DND-41 (cell line): ENCODE measurements around the gene PIEZO2.

Experiments used
- ATAC-seq: fragments of 200-7000 bp; cut with Tn5 transposase; 3 replicates; pipeline ENCODE4 v1.9.1; 2021; ENCODE audit warnings: low read depth; ENCODE audit not compliant: insufficient read depth
- DNase-seq: peaks from one replicate; pipeline ENCODE4 v3.0.0-alpha.2; 2020
- H2AFZ ChIP-seq: 2 replicates; pipeline ENCODE4 v1.6.0; 2012; ENCODE audit warnings: low read depth, low read length
- H3K27ac ChIP-seq: 2 replicates; pipeline ENCODE4 v1.5.1; 2012; ENCODE audit warnings: low read length, inconsistent platforms
- H3K27me3 ChIP-seq: fragments of 200-600 bp; sonication (generic); 2 replicates; pipeline ENCODE4 v1.6.0; 2012; ENCODE audit warnings: low read length, mild to moderate bottlenecking, inconsistent platforms; ENCODE audit not compliant: insufficient read depth, poor library complexity
- H3K36me3 ChIP-seq: 2 replicates; pipeline ENCODE4 v1.5.1; 2012; ENCODE audit warnings: low read length, inconsistent platforms; ENCODE audit not compliant: insufficient read depth
- H3K4me1 ChIP-seq: 2 replicates; pipeline ENCODE4 v1.5.1; 2012; ENCODE audit warnings: mild to moderate bottlenecking, low read length; ENCODE audit not compliant: insufficient read depth
- H3K4me2 ChIP-seq: 2 replicates; pipeline ENCODE4 v1.6.0; 2012; ENCODE audit warnings: mild to moderate bottlenecking, moderate library complexity, low read length, inconsistent platforms; ENCODE audit not compliant: insufficient read depth
- H3K4me3 ChIP-seq, 2 experiments: fragments of 200-600 bp in 1 of 2; shearing (Covaris generic) in 1 of 2; 2 replicates each; pipeline ENCODE4 v1.5.1; 2012 to 2016; ENCODE audit warnings: inconsistent platforms in 2 of 2, low read length in 2 of 2, mild to moderate bottlenecking in 2 of 2, low read depth in 1 of 2, moderate library complexity in 1 of 2
- H3K79me2 ChIP-seq: 2 replicates; pipeline ENCODE4 v1.6.0; 2012; ENCODE audit warnings: low read length, inconsistent platforms; ENCODE audit not compliant: insufficient read depth
- H3K9ac ChIP-seq: 2 replicates; pipeline ENCODE4 v1.6.0; 2012; ENCODE audit warnings: low read depth, mild to moderate bottlenecking, inconsistent platforms, low read length, moderate library complexity
- H3K9me3 ChIP-seq: 2 replicates; pipeline ENCODE4 v1.5.1; 2012; ENCODE audit warnings: low read length, moderate library complexity, mild to moderate bottlenecking, inconsistent platforms; ENCODE audit not compliant: insufficient read depth, severe bottlenecking
- H4K20me1 ChIP-seq: 2 replicates; pipeline ENCODE4 v1.6.0; 2012; ENCODE audit warnings: low read length; ENCODE audit not compliant: insufficient read depth
- CTCF ChIP-seq: IDR thresholded peaks from 2 replicates; pipeline ENCODE4 v1.5.1; 2012; ENCODE audit warnings: borderline replicate concordance, low read length, moderate library complexity, mild to moderate bottlenecking; ENCODE audit not compliant: poor library complexity, severe bottlenecking; ENCODE audit errors: extremely low read depth
- EZH2 ChIP-seq: IDR thresholded peaks from 3 replicates; pipeline ENCODE4 v1.6.1; 2012; ENCODE audit warnings: borderline replicate concordance, low read depth, mild to moderate bottlenecking, moderate library complexity, low read length, inconsistent platforms; ENCODE audit not compliant: severe bottlenecking

PIEZO2 gene

DNA sequence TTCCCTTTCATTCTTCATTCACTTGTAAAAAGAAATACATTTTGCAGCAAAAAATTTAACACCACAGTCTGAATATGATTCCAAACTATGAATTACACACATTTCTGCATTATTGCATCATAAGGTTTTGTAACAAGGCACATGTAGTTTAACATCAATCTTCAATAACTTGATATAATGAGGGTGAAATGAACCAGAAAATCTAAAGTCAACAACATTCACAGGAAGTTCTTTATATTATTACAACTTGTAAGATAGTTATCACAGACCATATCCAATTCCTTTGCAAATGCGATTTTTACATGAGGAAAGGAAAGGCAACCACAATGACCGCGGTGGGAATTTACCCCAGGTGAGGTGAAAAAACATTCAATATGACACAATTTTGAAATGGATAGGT, 410.2 kb downstream of the PIEZO2 start:
- no peak overlapping the region for H3K4me2 ChIP-seq
- H3K9ac ChIP-seq = no peak overlapping the region
- TF ChIP-seq CTCF = no peak
- TF ChIP-seq EZH2 = no peak
- H3K79me2 ChIP-seq = no peaks in the 10 kb centered on the region
- H3K36me3 ChIP-seq = no peaks in the 10 kb centered on the region
- no peak for ATAC-seq
- H3K27ac ChIP-seq = no peak overlapping the region
- no peak overlapping the region for H2AFZ ChIP-seq
- no peaks in the 10 kb centered on the region for H4K20me1 ChIP-seq
- no peak overlapping the region for H3K4me3 ChIP-seq
- no peaks in the 10 kb centered on the region for H3K4me1 ChIP-seq
- DNase-seq = no peak
- no peaks in the 10 kb centered on the region for H3K9me3 ChIP-seq
- H3K27me3 ChIP-seq = no peaks in the 10 kb centered on the region

DNA sequence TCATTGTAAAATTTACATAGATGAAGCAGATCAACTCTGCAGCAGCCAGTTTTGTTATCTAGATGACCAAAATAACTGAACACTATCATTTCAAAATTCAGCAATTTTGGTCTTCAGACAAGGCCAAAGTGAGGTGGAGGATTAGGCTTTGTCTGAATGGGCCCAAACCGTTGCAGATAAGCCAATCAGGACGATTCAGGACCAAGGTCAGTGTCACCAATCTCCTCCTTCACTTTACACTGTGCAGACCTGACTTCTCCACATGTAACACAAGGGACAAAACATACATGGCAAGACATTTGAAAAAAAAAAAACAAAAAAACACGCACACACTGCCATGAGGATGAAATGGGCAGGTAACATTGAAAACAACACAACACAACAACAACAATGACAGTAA, 412.4 kb downstream of the PIEZO2 start:
- peak; percentile 61; the same call in 1 of the 3 replicates for ATAC-seq
- Histone ChIP-seq H3K9ac (no peak overlapping the region), H2AFZ (no peak overlapping the region), H3K27me3 (no peaks in the 10 kb centered on the region), H3K79me2 (no peaks in the 10 kb centered on the region), H3K4me1 (no peaks in the 10 kb centered on the region), H3K27ac (no peak overlapping the region), H3K4me2 (no peak overlapping the region), H3K36me3 (no peaks in the 10 kb centered on the region), H3K9me3 (no peaks in the 10 kb centered on the region), H4K20me1 (no peaks in the 10 kb centered on the region), H3K4me3 (no peak overlapping the region)
- TF ChIP-seq CTCF (no peak), EZH2 (no peak)
- DNase-seq = peak; percentile 18

GRCh38 chr18:10732990-10733389, 416.4 kb downstream of the PIEZO2 start:
- Histone ChIP-seq H3K27me3 (no peaks in the 10 kb centered on the region), H3K79me2 (no peaks in the 10 kb centered on the region), H2AFZ (no peak overlapping the region), H3K4me2 (no peak overlapping the region), H3K9me3 (no peaks in the 10 kb centered on the region), H3K9ac (no peak overlapping the region), H3K4me3 (no peak overlapping the region), H4K20me1 (no peaks in the 10 kb centered on the region), H3K27ac (no peak overlapping the region), H3K4me1 (no peaks in the 10 kb centered on the region), H3K36me3 (no peaks in the 10 kb centered on the region)
- ATAC-seq (no peak), DNase-seq (no peak)
- no peak for TF ChIP-seq EZH2
- TF ChIP-seq CTCF = no peak

GRCh38 chr18:10727477-10727876, 421.9 kb downstream of the PIEZO2 start:
- Histone ChIP-seq H3K27ac (no peak overlapping the region), H3K9ac (no peak overlapping the region), H4K20me1 (no peaks in the 10 kb centered on the region), H3K36me3 (no peaks in the 10 kb centered on the region), H3K4me1 (no peaks in the 10 kb centered on the region), H2AFZ (no peak overlapping the region), H3K9me3 (no peaks in the 10 kb centered on the region), H3K79me2 (no peaks in the 10 kb centered on the region), H3K27me3 (no peaks in the 10 kb centered on the region), H3K4me3 (no peak overlapping the region), H3K4me2 (no peak overlapping the region)
- no peak for DNase-seq
- no peak for TF ChIP-seq EZH2
- TF ChIP-seq CTCF = no peak
- ATAC-seq = no peak
